HL-60 (cell line): Measurements from ENCODE around the gene RPS5.
"Not testable (repeated sequence)": the region's sequence is repeated elsewhere in the genome, so short reads cannot be mapped to it uniquely, and the experiment has no call there.

Source experiments
- DNase-seq, 2 experiments: peaks; one replicate each; pipeline ENCODE4 v3.0.0-alpha.2; 2010 to 2020; ENCODE audit warnings: low read depth in 1 of 2, low spot score in 1 of 2
- H3K27ac ChIP-seq: fragments of 250-450 bp; sonication (Bioruptor Pico); replicated peaks from 2 replicates; pipeline ENCODE4 v1.5.1; 2020; ENCODE audit warnings: mild to moderate bottlenecking, moderate library complexity
- H3K27me3 ChIP-seq: fragments of 250-450 bp; sonication (Bioruptor Pico); 2 replicates; pipeline ENCODE4 v1.5.1; 2021; ENCODE audit warnings: mild to moderate bottlenecking, moderate library complexity; ENCODE audit not compliant: insufficient read depth, poor library complexity, severe bottlenecking
- H3K4me3 ChIP-seq: replicated peaks from 2 replicates; pipeline ENCODE4 v1.5.1; 2011; ENCODE audit warnings: mild to moderate bottlenecking, control low read depth, low read length; ENCODE audit not compliant: insufficient read depth
- GABPA ChIP-seq: IDR thresholded peaks from 2 replicates; pipeline ENCODE4 v1.6.1; 2012; ENCODE audit warnings: low read depth
- POLR2AphosphoS5 ChIP-seq: IDR thresholded peaks from 2 replicates; pipeline ENCODE4 v1.6.1; 2012; ENCODE audit warnings: low read depth
- SPI1 ChIP-seq: IDR thresholded peaks from 2 replicates; pipeline ENCODE4 v1.6.1; 2012; ENCODE audit warnings: low read depth, mild to moderate bottlenecking, borderline replicate concordance
- TF ChIP-seq, protein P1 (sequence below): IDR thresholded peaks from 2 replicates; pipeline ENCODE4 v1.6.1; 2012; ENCODE audit warnings: low read depth; ENCODE audit not compliant: insufficient replicate concordance
- TF ChIP-seq, protein P2 (sequence below): IDR thresholded peaks from one replicate; pipeline ENCODE4 v1.5.1; 2011; ENCODE audit warnings: low read length, control low read depth, inconsistent platforms; ENCODE audit not compliant: insufficient read depth

Gene RPS5

DNA sequence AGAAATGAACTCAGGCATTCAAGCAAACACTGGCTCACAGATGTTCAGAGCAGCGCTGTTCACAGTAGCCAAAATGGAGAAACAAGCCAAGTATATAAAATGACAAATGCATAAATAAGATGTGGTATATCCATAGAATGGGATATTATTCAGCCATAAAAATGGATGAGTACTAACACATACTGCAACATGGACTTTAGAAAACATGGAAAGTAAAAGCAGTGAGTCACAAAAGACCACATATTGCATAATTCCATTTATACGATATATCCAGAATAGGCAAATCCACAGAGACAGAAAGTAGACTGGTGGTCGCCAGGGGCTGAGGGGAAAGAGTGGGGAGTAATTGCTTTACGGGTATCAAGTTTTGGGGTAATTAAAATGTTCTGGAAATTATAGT, 12.9 kb upstream of the RPS5 start:
- H3K27me3 ChIP-seq = no peaks in the 10 kb centered on the region

DNA sequence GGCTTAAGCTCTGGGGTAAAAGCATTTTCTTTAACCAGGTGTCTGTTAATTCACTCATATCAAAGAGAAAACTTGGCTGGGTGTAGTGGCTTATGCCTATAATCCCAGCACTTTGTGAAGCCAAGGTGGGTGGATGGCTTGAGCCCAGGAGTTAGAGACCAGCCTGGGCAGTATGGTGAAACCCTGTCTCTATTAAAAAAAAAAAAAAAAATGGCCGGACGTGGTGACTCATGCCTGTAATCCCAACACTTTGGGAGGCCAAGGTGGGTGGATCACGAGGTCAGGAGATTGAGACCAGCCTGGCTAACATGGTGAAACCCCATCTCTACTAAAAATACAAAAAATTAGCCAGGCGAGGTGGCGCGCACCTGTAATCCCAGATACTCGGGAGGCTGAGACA, 10.3 kb upstream of the RPS5 start:
- H3K27ac ChIP-seq, H3K27me3 ChIP-seq, DNase-seq, H3K4me3 ChIP-seq: not testable (repeated sequence)

More for the DNA sequence above, 12.9 kb upstream of the RPS5 start:
- TF ChIP-seq SPI1 = no peak
- TF ChIP-seq, protein P1, sequence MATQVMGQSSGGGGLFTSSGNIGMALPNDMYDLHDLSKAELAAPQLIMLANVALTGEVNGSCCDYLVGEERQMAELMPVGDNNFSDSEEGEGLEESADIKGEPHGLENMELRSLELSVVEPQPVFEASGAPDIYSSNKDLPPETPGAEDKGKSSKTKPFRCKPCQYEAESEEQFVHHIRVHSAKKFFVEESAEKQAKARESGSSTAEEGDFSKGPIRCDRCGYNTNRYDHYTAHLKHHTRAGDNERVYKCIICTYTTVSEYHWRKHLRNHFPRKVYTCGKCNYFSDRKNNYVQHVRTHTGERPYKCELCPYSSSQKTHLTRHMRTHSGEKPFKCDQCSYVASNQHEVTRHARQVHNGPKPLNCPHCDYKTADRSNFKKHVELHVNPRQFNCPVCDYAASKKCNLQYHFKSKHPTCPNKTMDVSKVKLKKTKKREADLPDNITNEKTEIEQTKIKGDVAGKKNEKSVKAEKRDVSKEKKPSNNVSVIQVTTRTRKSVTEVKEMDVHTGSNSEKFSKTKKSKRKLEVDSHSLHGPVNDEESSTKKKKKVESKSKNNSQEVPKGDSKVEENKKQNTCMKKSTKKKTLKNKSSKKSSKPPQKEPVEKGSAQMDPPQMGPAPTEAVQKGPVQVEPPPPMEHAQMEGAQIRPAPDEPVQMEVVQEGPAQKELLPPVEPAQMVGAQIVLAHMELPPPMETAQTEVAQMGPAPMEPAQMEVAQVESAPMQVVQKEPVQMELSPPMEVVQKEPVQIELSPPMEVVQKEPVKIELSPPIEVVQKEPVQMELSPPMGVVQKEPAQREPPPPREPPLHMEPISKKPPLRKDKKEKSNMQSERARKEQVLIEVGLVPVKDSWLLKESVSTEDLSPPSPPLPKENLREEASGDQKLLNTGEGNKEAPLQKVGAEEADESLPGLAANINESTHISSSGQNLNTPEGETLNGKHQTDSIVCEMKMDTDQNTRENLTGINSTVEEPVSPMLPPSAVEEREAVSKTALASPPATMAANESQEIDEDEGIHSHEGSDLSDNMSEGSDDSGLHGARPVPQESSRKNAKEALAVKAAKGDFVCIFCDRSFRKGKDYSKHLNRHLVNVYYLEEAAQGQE = no peak
- TF ChIP-seq POLR2AphosphoS5 = no peak
- no peak for TF ChIP-seq GABPA
- TF ChIP-seq, protein P2, sequence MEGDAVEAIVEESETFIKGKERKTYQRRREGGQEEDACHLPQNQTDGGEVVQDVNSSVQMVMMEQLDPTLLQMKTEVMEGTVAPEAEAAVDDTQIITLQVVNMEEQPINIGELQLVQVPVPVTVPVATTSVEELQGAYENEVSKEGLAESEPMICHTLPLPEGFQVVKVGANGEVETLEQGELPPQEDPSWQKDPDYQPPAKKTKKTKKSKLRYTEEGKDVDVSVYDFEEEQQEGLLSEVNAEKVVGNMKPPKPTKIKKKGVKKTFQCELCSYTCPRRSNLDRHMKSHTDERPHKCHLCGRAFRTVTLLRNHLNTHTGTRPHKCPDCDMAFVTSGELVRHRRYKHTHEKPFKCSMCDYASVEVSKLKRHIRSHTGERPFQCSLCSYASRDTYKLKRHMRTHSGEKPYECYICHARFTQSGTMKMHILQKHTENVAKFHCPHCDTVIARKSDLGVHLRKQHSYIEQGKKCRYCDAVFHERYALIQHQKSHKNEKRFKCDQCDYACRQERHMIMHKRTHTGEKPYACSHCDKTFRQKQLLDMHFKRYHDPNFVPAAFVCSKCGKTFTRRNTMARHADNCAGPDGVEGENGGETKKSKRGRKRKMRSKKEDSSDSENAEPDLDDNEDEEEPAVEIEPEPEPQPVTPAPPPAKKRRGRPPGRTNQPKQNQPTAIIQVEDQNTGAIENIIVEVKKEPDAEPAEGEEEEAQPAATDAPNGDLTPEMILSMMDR = no peak
- DNase-seq = no peak
- no peak overlapping the region for H3K27ac ChIP-seq
- no peak overlapping the region for H3K4me3 ChIP-seq

- no peaks in the 10 kb centered on the region for H3K27me3 ChIP-seq
- H3K4me3 ChIP-seq = no peak overlapping the region
- H3K27ac ChIP-seq = no peak overlapping the region
- TF ChIP-seq, protein P2 = no peak
- no peak for TF ChIP-seq SPI1
- TF ChIP-seq GABPA = no peak
- TF ChIP-seq, protein P1 = no peak
- no peak for TF ChIP-seq POLR2AphosphoS5
- DNase-seq = no peak
These were observed 7.8 kb upstream of the RPS5 start for GRCh38 chr19:58379246-58379645.

DNA sequence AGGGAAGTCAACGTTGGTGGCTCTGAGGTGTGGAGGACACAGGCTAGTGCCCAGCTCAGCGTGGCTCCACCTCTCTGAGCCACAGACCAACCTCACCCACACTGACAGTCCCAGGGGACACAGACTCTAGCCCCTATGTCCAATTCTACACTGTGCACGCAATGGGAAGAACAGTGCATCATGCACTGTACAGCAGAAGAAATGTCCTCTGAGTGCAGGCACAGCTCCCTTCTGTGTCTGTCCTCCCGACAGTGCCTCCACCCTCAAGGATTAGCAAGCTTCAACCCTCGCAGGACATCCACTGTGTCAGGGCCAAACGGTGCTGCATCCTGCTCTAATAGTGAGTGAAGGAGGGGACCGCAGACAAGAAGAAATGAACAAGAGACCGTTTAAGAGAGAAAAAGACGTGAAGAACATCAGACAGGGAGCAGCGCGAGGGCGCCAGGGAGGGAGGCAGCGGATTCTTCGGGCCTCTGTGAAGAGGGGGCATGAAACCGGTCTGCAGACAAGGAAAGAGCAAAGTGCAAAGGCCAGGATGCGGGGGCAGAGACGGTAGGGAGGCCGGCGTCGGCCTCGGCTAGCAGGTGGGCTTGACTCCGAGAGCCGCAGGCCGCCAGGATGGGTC, 6.9 kb upstream of the RPS5 start:
- TF ChIP-seq, protein P2 = no peak
- TF ChIP-seq GABPA = no peak
- TF ChIP-seq, protein P1 = no peak
- TF ChIP-seq SPI1 = no peak
- TF ChIP-seq POLR2AphosphoS5 = no peak
- Histone ChIP-seq H3K27ac (peak overlapping the region; percentile 88), H3K4me3 (peak overlapping the region; percentile 61), H3K27me3 (no peaks in the 10 kb centered on the region)
- no peak for DNase-seq
